Islet of Langerhans (tissue), 1 donor: ENCODE data around the gene SLC47A2.

ENCODE experiments used
- FAIRE-seq: peaks from one replicate; lab custom pipeline; 2011; peaks lifted over from hg19 to GRCh38; lab: Jason Lieb, UNC

SLC47A2 gene

GRCh38 chr17:19727501-19728078 lies 11.2 kb upstream of the SLC47A2 start:
- FAIRE-seq = no peak

DNA sequence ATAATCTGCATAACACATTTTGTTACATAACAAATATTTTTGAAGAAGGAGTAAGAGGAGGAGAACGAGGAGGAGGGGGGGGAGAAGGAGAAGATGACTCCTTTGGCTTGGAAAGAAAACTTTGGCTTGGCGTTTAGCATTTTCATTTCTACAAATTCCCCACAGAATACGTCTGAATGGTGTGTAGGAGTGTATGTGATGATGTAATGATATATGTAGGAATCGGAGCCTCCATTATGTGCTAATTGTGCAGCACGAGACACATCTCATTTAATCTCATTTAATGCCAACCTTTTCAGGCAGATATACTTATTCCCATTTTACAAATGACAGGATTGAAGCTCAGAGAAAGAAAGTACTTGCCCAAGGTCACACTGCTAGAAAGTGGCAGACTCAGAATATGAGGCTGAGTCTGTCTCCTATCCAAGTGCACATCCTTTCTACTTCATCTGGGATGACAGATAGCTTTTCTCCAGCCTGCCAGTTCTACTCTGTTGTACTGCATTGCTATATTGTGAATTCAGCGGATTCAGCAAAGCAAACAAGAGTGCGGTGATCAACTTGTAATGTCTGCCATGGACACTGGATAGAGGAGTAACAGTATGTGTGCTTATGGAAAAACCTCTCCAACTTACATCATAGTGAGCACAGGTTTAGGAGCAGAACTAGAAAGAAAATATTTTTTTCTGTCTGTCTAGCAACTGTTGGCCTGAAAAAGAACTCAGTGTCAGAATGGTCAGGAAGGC lies 10.4 kb upstream of the SLC47A2 start:
- no peak for FAIRE-seq

DNA sequence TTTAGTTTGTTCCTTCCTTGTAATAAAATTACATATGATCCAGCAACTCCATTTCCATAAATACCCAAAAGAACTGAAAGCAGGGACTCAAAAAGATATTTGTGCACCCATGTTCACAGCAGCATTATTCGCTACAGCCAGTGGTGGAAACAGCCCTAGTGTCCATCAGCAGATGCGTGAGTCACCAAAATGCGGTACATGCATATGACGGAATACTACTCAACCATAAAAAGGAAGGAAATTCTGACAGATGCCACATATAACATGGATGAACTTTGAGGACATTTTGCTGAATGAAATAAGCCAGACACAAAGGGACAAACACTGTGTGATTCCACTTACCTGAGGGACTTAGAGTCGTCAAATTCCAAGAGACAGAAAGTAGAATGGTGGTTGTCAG lies 9.1 kb upstream of the SLC47A2 start:
- FAIRE-seq = no peak

GRCh38 chr17:19724501-19725420 lies 8.4 kb upstream of the SLC47A2 start:
- no peak for FAIRE-seq

DNA sequence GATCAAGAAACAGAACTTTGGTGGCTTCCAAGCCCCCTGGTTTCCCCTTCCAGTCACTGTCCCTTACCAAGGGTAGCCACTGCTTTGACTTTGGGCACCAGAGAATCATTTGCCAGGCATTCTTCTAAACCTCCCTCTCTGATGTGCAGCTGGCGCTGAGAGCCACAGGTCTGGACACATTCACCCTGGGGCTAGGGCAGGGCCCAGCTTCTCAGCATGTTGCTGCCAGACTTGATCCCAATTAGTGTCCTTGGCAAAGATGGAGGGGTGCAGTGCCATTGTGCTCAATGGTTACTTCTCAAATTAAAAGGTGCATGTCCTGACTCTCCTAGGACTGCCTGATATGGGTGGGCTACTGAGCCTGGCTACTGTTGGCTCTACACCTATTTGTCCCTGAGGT lies 7.6 kb upstream of the SLC47A2 start:
- no peak for FAIRE-seq

GRCh38 chr17:19720631-19721426 lies 4.4 kb upstream of the SLC47A2 start:
- FAIRE-seq = no peak

GRCh38 chr17:19720210-19720475 lies 3.8 kb upstream of the SLC47A2 start:
- no peak for FAIRE-seq

- FAIRE-seq = no peak
These were observed 3.2 kb upstream of the SLC47A2 start for GRCh38 chr17:19719355-19720209.

GRCh38 chr17:19718613-19719354 lies 2.4 kb upstream of the SLC47A2 start:
- no peak for FAIRE-seq

- no peak for FAIRE-seq
These were observed 1.7 kb upstream of the SLC47A2 start for GRCh38 chr17:19718041-19718612.

GRCh38 chr17:19717411-19717908 lies 1.1 kb upstream of the SLC47A2 start:
- FAIRE-seq = no peak

DNA sequence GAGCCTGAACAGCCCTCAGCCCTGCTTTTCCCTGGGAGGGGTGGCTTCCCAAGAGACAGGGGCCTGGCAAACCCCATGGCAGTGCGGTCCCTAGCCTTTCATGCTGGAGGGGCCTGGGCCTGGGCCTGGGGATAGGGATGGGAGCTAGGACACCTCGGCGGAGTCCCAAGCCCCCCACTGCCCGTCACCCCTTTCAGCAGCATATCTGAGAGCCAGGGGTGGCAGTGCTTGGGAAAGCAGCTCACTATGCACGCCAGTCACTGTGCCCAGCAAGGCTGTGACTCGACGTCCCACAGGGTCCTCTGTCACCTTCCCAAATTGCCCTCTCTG lies 612 bp upstream of the SLC47A2 start:
- FAIRE-seq = no peak

DNA sequence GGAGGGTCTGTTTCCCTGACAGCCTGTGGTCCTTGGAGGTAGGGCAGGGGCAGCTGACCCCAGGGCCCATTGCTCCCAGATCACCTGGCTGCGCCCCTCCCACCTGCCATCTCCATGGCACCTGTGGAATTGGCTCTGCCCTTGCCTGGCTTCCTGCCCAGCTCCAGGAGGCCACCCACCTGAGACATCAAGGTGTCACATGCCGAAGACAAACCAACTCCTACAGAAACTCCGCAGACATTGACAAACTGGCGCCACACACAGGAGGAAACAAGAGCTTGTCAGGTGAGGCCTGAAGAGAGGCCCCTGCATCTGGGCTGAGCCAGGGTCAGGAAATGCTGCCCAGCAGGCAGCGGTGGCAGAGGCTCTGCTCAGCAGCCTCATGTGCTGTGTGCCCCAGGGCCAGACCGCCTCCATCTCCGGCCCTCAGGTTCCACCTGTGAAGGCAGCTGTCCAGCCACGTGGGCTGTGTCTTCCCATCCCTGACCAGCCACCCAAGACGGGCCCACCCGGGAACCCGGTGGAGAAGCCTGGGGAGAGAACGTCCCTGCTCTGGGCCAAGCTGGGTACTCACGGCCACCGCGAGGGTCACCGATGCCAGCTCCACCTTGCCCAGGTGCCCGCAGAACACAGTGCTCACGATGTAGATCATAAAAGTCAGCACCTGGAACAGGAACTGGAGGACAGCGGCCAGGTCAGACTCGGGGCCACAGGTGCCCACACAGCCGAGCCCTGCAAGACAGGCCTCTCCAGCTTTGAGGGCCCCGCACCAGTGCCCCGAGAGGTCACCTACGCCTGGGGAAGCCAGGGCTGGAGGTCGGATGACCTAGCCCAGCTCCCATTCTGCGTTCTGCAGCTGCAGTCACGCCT lies 1.6 kb downstream of the SLC47A2 start:
- FAIRE-seq = no peak

GRCh38 chr17:19713901-19714361 lies 2.5 kb downstream of the SLC47A2 start:
- FAIRE-seq = no peak

DNA sequence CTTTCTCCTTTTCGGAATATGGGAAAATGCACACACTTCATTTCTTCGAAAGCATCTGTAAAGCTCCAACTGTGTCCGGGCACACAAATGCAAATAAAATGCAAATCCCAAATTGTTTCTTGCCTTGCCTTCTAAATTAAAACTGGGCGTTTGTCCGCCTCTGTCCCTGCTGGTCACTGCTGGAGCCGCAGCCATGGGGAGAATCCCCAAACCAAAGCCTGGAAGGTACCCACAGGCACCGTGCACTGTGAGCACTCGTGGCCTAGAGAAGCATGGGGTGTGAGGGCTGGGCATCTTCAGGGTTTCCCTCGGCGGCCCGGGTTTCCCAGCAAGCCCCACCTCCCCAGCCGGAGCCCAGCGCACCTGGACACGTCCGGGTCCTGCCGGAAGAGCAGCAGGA lies 2.9 kb downstream of the SLC47A2 start:
- FAIRE-seq = no peak

DNA sequence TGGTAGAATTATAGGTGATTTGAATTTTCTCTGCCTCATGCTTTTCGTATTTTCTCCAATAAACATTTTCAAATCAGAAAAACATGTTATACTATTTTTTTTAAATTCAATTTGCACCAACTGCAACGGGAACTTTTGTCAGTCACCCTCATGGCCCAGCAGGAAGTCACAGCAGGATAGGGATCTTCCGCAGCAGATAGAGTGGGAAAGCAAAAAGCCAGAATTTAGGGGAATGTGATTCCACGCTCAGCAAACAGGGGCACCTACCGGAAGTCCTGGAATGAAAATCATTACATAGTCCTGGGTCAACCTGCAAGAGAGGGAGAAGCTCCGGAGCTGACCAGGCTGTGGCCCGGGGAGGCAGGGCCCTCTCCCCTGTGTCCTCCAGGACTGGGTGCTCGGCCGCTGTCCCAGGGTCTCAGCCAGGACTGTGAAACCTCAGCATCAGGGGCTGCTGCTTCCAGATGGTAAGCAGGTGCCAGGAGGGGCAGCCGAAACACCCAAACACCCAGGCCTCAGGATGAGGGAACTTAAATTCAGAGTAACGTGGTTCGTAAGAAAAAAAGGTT lies 3.9 kb downstream of the SLC47A2 start:
- no peak for FAIRE-seq

DNA sequence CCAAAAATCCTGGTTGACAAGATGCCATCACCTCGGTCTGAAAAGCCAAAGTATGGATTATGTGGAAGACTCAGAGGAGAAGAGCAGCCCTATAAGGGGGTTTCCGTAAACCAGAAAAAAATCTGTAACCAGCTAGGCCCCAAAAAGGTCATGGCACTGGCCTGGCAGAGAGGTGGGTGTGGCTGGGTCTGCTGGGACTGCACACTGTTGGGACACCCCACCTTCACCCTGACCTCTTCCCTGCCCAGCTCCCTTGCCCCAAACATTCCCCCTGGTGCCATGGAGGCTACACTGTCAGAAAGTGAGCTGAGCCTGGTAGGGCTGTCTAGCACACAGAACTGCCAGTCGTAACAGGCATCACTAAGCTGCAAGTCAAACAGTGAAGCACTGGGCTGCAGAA lies 6.5 kb downstream of the SLC47A2 start:
- FAIRE-seq = no peak

- no peak for FAIRE-seq
These were observed 7.8 kb downstream of the SLC47A2 start for GRCh38 chr17:19708431-19709175.
